ENCODE results near the gene TMEM247. TPM values are rescaled to one million over a fixed set of nuclear protein-coding genes. Genes with fewer than 3 reads are reported as not detected.

Gene TMEM247
- total RNA-seq, 1 experiment from 2014 or later: not detected

DNA sequence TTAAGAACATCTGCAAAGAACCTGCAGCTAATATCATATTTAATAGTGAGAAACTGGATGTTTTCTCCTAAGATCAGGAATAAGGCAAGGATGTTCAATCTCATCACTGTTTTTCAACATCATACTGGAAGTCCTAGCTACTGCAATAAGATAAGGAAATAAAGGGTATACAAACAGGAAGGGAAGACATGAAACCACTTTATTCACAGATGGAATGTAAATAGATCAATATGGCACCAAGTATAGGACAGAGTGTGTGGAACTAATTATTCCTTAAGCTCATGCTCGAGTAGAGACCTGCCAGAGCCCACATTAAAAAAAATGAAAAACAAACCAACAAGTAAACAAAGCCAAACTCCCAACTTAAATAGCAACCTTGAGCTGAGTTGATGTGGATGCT lies 41.3 kb upstream of the TMEM247 start:
- no TSS peak for BruUV-seq (replicated peaks)

DNA sequence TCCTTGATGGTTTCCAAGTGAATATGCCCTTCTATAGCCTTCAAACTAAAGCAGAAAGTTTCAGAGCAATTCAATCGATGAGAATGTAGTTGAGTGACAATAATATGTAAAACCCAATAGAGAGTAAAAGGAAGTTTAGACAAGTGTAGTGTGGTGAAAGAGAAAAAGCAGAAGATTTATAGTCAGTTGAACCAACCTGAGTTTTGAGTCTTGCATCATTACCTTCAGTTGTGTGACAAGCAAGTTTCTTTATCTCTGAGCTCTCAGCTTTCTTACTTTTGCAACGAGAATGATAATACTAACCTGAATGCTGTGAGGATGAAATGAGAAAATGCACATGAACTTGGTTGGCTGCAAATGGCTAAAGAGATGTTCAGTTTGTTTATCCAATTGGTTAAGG lies 40.6 kb upstream of the TMEM247 start:
- no peak for DNase-seq
- peaks cover 19% of the 10 kb centered on the region for H3K27me3 Mint-ChIP-seq (ENCODE audit: unreplicated experiment)
- no peak overlapping the region for H3K27ac Mint-ChIP-seq (ENCODE audit: unreplicated experiment)
- CTCF ChIA-PET: interaction anchor here (1.4 kb wide), 1 partner anchor 11 kb away, joined by 4 read pairs; no protein-coding TSS in a partner anchor
- H3K4me3 Mint-ChIP-seq (ENCODE audit: low read depth, unreplicated experiment): no peak overlapping the region
- peaks cover 2% of the 10 kb centered on the region for H3K9me3 Mint-ChIP-seq (ENCODE audit: low read depth, unreplicated experiment)
- intact Hi-C loops (cut with micrococcal nuclease; ENCODE audit: unreplicated experiment): no loop called here
- no peaks in the 10 kb centered on the region for H3K4me1 Mint-ChIP-seq (ENCODE audit: low read depth, unreplicated experiment)
- TF ChIP-seq, protein P1, sequence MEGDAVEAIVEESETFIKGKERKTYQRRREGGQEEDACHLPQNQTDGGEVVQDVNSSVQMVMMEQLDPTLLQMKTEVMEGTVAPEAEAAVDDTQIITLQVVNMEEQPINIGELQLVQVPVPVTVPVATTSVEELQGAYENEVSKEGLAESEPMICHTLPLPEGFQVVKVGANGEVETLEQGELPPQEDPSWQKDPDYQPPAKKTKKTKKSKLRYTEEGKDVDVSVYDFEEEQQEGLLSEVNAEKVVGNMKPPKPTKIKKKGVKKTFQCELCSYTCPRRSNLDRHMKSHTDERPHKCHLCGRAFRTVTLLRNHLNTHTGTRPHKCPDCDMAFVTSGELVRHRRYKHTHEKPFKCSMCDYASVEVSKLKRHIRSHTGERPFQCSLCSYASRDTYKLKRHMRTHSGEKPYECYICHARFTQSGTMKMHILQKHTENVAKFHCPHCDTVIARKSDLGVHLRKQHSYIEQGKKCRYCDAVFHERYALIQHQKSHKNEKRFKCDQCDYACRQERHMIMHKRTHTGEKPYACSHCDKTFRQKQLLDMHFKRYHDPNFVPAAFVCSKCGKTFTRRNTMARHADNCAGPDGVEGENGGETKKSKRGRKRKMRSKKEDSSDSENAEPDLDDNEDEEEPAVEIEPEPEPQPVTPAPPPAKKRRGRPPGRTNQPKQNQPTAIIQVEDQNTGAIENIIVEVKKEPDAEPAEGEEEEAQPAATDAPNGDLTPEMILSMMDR (IDR thresholded peaks at IDR 0.05; ENCODE audit: unreplicated experiment): no peak
- no TSS peak for BruUV-seq (replicated peaks)
- H3K36me3 Mint-ChIP-seq (ENCODE audit: insufficient read depth, unreplicated experiment): no peaks in the 10 kb centered on the region

More for the DNA sequence above, 41.3 kb upstream of the TMEM247 start:
- Mint-ChIP-seq H3K36me3 (ENCODE audit: insufficient read depth, unreplicated experiment) (no peaks in the 10 kb centered on the region), H3K27me3 (ENCODE audit: unreplicated experiment) (peaks cover 25% of the 10 kb centered on the region), H3K27ac (ENCODE audit: unreplicated experiment) (no peak overlapping the region), H3K4me3 (ENCODE audit: low read depth, unreplicated experiment) (no peak overlapping the region), H3K9me3 (ENCODE audit: low read depth, unreplicated experiment) (peaks cover 2% of the 10 kb centered on the region), H3K4me1 (ENCODE audit: low read depth, unreplicated experiment) (no peaks in the 10 kb centered on the region)
- DNase-seq: no peak
- CTCF ChIA-PET: interaction anchor here (1.4 kb wide), 1 partner anchor 10 kb away, joined by 4 read pairs; no protein-coding TSS in a partner anchor
- intact Hi-C loops (cut with micrococcal nuclease; ENCODE audit: unreplicated experiment): no loop called here
- TF ChIP-seq, protein P1 (IDR thresholded peaks at IDR 0.05; ENCODE audit: unreplicated experiment): no peak

DNA sequence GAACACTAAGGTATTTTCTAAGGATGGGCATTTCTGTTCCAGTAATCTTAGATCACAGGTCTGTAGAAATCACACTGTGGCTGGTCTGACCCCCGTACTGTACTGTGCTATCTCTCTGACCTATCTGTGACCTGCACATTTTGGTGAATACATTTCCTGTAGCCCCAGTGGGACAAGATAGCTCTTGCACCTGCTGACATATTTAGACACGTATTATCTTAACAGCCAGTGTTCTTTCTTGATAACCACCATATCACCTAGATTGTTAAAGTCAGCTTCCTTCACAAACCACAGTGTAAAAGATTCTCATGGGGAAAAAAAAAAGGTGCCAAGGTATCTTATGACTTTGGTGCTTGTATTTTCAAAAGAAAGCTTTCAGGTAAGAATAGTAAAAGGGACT lies 39.8 kb upstream of the TMEM247 start:
- CTCF ChIA-PET: interaction anchor here (0.6 kb wide), 2 partner anchors 15 to 236 kb away, joined by 3 to 5 read pairs; no protein-coding TSS in a partner anchor
- no TSS peak for BruUV-seq (replicated peaks)
- TF ChIP-seq, protein P1 (IDR thresholded peaks at IDR 0.05; ENCODE audit: unreplicated experiment): no peak
- H3K36me3 Mint-ChIP-seq (ENCODE audit: insufficient read depth, unreplicated experiment): no peaks in the 10 kb centered on the region
- peaks cover 11% of the 10 kb centered on the region for H3K27me3 Mint-ChIP-seq (ENCODE audit: unreplicated experiment)
- intact Hi-C loops (cut with micrococcal nuclease; ENCODE audit: unreplicated experiment): no loop called here
- no peak overlapping the region for H3K27ac Mint-ChIP-seq (ENCODE audit: unreplicated experiment)
- no peaks in the 10 kb centered on the region for H3K9me3 Mint-ChIP-seq (ENCODE audit: low read depth, unreplicated experiment)
- H3K4me3 Mint-ChIP-seq (ENCODE audit: low read depth, unreplicated experiment): no peak overlapping the region
- no peak for DNase-seq
- H3K4me1 Mint-ChIP-seq (ENCODE audit: low read depth, unreplicated experiment): no peaks in the 10 kb centered on the region

GRCh38 chr2:46441838-46442712 lies 37.3 kb upstream of the TMEM247 start:
- H3K4me1 Mint-ChIP-seq (ENCODE audit: low read depth, unreplicated experiment): no peaks in the 10 kb centered on the region
- CTCF ChIA-PET: no interaction called here
- H3K4me3 Mint-ChIP-seq (ENCODE audit: low read depth, unreplicated experiment): no peak overlapping the region
- H3K36me3 Mint-ChIP-seq (ENCODE audit: insufficient read depth, unreplicated experiment): no peaks in the 10 kb centered on the region
- H3K27me3 Mint-ChIP-seq (ENCODE audit: unreplicated experiment): peaks cover 8% of the 10 kb centered on the region
- no TSS peak for BruUV-seq (replicated peaks)
- H3K9me3 Mint-ChIP-seq (ENCODE audit: low read depth, unreplicated experiment): peaks cover 2% of the 10 kb centered on the region
- intact Hi-C loops (cut with micrococcal nuclease; ENCODE audit: unreplicated experiment): no loop called here
- DNase-seq: no peak
- TF ChIP-seq, protein P1 (IDR thresholded peaks at IDR 0.05; ENCODE audit: unreplicated experiment): no peak
- H3K27ac Mint-ChIP-seq (ENCODE audit: unreplicated experiment): no peak overlapping the region
